ENCODE data around the gene DVL1.

DVL1 gene

DNA sequence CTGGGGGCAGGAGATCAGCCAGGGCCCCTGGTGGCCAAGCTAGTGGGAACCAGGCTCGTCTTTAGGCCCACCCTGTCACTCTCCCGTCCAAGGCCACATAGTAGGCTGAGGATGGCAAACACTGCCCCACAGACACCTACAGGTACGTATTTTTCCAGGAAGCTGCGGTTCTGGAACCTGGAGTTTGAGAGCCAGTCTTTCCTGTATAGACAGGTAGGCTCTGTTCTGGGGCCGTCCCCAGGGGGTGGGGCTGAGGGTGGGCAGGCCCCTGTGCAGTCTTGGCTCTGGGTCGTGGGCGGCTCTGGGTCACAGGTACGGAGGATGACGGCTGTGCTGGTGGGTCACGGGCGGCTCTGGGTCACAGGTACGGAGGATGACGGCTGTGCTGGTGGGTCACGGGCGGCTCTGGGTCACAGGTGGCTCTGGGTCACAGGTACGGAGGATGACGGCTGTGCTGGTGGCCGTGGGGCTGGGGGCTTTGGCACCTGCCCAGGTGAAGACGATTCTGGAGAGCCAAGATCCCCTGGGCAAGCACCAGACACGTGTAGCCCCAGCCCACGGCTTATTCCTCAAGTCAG lies 38.7 kb downstream of the DVL1 start:
- Mint-ChIP-seq H3K9me3 (ENCODE audit: low read depth) (no peaks in the 10 kb centered on the region), H3K4me3 (peak overlapping the region; percentile 53), H3K27ac (no peak overlapping the region), H3K4me1 (ENCODE audit: low read depth) (peaks cover 14% of the 10 kb centered on the region), H3K36me3 (no peaks in the 10 kb centered on the region), H3K27me3 (no peaks in the 10 kb centered on the region)

GRCh38 chr1:1310109-1310385 lies 39.2 kb downstream of the DVL1 start:
- Mint-ChIP-seq H3K9me3 (ENCODE audit: low read depth) (no peaks in the 10 kb centered on the region), H3K27ac (no peak overlapping the region), H3K36me3 (no peaks in the 10 kb centered on the region), H3K4me1 (ENCODE audit: low read depth) (peaks cover 17% of the 10 kb centered on the region), H3K4me3 (peak overlapping the region; percentile 53), H3K27me3 (no peaks in the 10 kb centered on the region)

- H3K4me1 Mint-ChIP-seq (ENCODE audit: low read depth): peaks cover 17% of the 10 kb centered on the region
- H3K4me3 Mint-ChIP-seq: peak overlapping the region; percentile 79
- H3K27me3 Mint-ChIP-seq: no peaks in the 10 kb centered on the region
- no peaks in the 10 kb centered on the region for H3K9me3 Mint-ChIP-seq (ENCODE audit: low read depth)
- H3K36me3 Mint-ChIP-seq: no peaks in the 10 kb centered on the region
- H3K27ac Mint-ChIP-seq: no peak overlapping the region
Observed at GRCh38 chr1:1309251-1310108, 39.7 kb downstream of the DVL1 start.

GRCh38 chr1:1308756-1309250 lies 40.4 kb downstream of the DVL1 start:
- peak overlapping the region; percentile 85 for H3K4me3 Mint-ChIP-seq
- H3K27me3 Mint-ChIP-seq: no peaks in the 10 kb centered on the region
- no peaks in the 10 kb centered on the region for H3K36me3 Mint-ChIP-seq
- peak overlapping the region; percentile 66 for H3K27ac Mint-ChIP-seq
- no peaks in the 10 kb centered on the region for H3K9me3 Mint-ChIP-seq (ENCODE audit: low read depth)
- peaks cover 17% of the 10 kb centered on the region for H3K4me1 Mint-ChIP-seq (ENCODE audit: low read depth)

DNA sequence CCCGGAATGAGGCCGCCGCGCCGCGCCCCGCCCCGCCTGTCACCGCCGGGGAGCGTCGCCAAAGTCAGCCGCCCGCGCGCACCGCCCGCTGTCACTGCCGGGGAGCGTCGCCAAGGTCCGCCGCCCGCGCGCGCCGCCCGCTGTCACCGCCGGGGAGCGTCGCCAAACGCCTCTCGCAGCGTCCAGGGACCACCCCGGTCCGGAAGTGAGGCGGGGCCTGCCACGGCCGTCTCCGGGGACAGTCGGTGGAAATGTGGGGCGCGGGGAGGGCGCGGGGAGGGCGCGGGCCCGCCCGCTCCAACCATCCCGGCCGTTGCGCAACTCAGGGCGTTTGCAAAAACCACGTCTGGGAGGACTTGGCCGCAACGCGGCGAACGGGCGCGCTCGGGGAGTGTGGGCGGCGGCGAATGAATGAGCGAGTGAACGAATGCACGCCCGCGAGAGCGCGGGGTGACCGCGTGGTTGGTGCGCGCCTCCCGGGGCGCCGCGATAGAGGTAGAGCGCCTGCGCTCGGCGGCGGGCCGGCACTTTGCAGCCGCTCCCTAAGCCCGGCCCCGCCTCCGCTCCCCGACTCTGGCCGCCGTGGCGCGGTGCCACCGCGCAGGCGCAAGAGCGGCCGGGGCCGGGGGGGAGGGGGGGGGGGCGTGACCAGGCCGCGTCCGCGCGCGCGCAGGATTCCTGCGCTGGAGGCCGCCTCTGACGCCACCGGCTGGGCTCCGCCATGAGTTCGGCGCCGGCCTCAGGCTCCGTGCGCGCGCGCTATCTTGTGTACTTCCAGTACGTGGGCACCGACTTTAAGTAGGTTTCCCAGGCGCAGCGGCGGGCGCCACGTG lies 41.1 kb downstream of the DVL1 start, which contains the start of the genes ACAP3 and PUSL1:
TSS of gene ACAP3 (minus strand) at position 8 of the 833 bp plus-strand sequence. CDS start 115 bp downstream, outside the sequence.
TSS of gene PUSL1 (plus strand) at position 675 of the 833 bp plus-strand sequence. CDS start at position 722, 47 bp downstream.
- Mint-ChIP-seq H3K27ac (peak within 1 kb of the TSS; percentile 79), H3K4me1 (ENCODE audit: low read depth) (peaks cover 17% of the 10 kb centered on the region), H3K9me3 (ENCODE audit: low read depth) (no peaks in the 10 kb centered on the region), H3K27me3 (no peaks in the 10 kb centered on the region), H3K36me3 (no peaks in the 10 kb centered on the region), H3K4me3 (peak within 1 kb of the TSS; percentile 88)

- Mint-ChIP-seq H3K27ac (peak overlapping the region; percentile 79), H3K36me3 (no peaks in the 10 kb centered on the region), H3K27me3 (no peaks in the 10 kb centered on the region), H3K9me3 (ENCODE audit: low read depth) (no peaks in the 10 kb centered on the region), H3K4me3 (peak overlapping the region; percentile 88), H3K4me1 (ENCODE audit: low read depth) (peaks cover 17% of the 10 kb centered on the region)
Observed at GRCh38 chr1:1307261-1307922, 41.8 kb downstream of the DVL1 start.

- Mint-ChIP-seq H3K27ac (peak overlapping the region; percentile 79), H3K4me1 (ENCODE audit: low read depth) (peaks cover 17% of the 10 kb centered on the region), H3K9me3 (ENCODE audit: low read depth) (no peaks in the 10 kb centered on the region), H3K4me3 (peak overlapping the region; percentile 88), H3K27me3 (no peaks in the 10 kb centered on the region), H3K36me3 (no peaks in the 10 kb centered on the region)
Observed at GRCh38 chr1:1306661-1307260, 42.5 kb downstream of the DVL1 start.

DNA sequence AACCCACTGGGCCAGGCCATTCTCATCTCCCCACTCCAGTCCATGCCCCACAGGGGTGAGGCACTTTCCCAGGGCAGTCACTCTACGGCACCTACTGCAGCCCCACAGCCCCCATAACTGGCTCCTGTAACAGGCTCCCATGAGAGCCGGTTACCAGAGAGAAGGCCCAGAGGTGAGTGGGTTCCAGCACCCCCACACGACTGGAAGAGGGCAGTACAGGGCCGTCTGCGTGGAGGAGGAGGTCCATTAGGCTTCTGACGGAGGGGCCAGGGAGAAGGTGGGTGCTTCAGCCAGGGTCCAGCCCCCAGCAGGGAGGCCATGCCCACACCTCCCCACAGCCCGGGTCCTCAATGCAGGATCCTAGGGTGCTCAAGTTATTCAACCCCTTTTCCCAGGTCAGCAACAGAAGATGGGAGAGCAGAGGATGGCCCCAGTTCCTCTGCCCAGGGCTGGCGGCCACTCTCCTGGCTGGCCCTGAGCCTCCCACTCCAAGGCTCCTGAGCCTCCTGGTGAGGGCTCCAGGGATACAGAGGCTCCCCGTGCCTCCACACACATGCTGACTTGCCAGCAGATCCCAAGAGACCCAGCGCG lies 43.1 kb downstream of the DVL1 start:
- Mint-ChIP-seq H3K4me3 (peak overlapping the region; percentile 88), H3K4me1 (ENCODE audit: low read depth) (peaks cover 17% of the 10 kb centered on the region), H3K27ac (peak overlapping the region; percentile 83), H3K27me3 (no peaks in the 10 kb centered on the region), H3K36me3 (no peaks in the 10 kb centered on the region), H3K9me3 (ENCODE audit: low read depth) (no peaks in the 10 kb centered on the region)

DNA sequence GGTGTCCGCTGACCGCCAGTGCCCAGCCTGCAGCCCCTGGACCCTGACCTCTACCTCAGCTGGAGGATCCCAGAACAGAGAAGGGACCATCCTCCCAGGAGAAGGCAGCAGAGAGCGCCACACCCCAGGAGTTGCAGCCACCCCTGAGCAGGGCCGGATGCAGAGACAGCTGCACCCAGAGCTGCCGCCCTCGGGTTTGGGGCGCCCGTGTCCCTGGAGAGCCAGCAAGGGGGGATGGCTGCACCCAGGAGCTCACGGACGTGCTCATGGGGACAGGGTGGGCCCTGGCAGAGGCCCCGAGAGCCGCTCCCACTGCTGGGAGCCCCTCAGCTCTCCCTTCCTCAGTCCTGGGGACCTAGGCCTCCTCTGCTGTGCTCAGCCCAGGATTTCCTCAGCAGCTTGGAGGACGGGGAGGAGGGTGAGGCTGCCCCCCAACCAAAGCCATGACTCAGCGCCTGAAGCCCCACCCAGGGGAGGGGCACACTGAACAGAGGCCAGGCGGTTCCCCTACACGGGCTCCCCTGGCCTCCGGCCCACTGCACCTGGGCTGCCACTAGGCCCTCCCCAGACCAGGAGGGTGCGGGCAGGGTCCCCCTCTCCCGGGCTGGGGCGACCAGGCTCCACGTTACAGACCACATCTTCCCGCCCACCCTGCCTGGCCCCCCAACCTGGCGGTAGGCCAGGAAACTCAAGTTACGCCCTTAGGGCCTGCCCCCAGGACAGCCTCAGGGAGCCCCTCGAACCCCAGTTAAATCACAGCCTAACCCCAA lies 43.7 kb downstream of the DVL1 start:
- peak overlapping the region; percentile 83 for H3K27ac Mint-ChIP-seq
- H3K27me3 Mint-ChIP-seq: no peaks in the 10 kb centered on the region
- H3K4me1 Mint-ChIP-seq (ENCODE audit: low read depth): peaks cover 14% of the 10 kb centered on the region
- H3K36me3 Mint-ChIP-seq: no peaks in the 10 kb centered on the region
- H3K4me3 Mint-ChIP-seq: peak overlapping the region; percentile 88
- no peaks in the 10 kb centered on the region for H3K9me3 Mint-ChIP-seq (ENCODE audit: low read depth)

DNA sequence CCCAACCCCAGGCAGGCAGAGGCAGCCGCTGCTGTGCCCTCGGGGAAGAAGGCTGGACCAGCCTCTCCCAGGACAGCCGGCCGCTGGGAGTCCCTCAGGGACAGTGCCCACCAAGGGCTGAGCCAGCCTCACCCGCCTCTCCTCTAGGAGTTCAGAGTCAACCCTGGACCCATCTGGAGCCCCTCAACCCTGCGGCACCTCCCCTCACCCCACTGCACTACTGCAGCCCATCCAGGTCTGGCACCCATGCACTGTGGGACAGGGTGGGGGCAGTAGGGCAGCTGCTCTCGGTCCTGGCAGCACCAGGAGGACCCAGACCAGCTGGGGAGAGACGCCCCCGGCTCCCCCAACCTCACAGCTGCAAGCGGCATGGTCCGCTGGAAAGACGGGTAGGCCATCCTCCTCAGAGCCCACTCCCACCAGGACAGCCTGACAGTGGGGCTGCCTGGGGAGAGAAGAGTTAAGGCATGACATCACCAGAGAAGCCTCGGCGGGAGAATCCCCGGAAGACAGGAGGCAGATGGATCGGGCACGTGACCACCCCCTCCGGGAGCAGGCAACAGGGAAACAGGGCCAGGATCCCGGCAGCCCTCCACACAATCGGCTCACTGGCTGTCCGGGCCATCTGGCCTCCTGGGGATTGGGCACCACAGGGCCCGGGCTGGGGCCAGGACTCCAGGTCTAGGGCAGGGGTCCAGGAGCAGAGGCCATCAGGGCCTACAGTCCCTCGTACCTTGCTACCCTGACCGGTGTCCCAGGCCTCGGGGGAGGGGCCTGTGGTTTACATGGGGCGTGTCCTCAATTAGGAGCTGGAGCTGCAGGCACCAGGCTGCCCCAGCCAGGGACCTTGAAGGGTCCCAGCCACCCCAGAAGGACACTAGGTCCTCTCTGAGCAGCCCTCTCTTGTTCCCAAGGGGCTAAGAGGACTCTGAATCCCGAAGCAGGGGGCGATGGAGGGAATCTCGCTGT lies 44.6 kb downstream of the DVL1 start:
- no peak overlapping the region for H3K27ac Mint-ChIP-seq

DNA sequence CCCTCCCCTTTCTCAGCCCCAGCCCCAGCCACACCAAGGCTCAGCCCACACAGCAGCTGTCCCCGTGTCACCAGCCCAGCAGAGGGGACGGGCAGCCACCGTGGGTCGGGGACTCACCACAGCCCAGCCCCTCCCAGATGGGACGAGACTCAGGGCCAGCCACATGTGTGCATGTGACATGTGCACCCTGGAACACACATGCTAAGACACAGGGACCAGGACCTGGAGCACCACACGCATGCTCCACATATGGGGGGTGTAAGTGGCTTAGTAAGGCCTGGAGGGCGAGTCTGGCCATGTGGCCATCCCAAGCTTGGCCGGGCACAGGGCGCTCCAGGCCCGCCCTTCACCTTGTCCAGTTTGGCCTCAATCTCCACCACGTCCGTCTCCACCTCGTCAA lies 45.5 kb downstream of the DVL1 start:
- Mint-ChIP-seq H3K36me3 (no peaks in the 10 kb centered on the region), H3K4me1 (ENCODE audit: low read depth) (peaks cover 14% of the 10 kb centered on the region), H3K27ac (no peak overlapping the region), H3K9me3 (ENCODE audit: low read depth) (no peaks in the 10 kb centered on the region), H3K27me3 (no peaks in the 10 kb centered on the region), H3K4me3 (no peak overlapping the region)

More for the DNA sequence above, 44.6 kb downstream of the DVL1 start:
- no peaks in the 10 kb centered on the region for H3K36me3 Mint-ChIP-seq
- peaks cover 14% of the 10 kb centered on the region for H3K4me1 Mint-ChIP-seq (ENCODE audit: low read depth)
- no peaks in the 10 kb centered on the region for H3K9me3 Mint-ChIP-seq (ENCODE audit: low read depth)
- H3K4me3 Mint-ChIP-seq: peak overlapping the region; percentile 58
- no peaks in the 10 kb centered on the region for H3K27me3 Mint-ChIP-seq

DNA sequence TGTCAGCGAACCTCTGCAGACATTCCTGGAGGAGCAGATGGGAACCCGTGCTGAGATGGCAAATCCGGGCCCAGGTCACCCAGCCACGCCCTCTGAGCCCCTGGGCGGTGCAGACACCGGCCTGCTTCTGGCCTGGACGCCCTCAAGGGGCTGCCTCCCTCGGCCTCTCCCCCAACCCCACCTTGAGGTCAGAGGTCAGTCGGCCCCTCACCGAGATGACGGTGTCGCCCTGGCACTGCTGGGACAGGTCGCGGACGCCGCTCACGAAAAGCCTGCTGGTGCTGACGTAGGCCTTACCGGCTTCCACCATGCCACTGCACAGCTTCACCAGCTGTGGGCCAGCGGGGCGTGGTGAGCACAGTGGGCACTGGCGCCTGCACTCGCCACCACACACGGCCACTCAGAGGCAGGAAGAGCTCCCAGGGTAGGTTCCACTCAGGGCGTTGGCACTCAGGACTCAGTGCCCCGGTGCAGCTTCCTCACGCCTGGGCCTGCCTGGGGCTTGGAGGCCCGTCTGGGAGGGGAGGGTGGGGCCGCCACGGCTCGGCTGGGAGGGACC lies 46.2 kb downstream of the DVL1 start:
- Mint-ChIP-seq H3K4me3 (no peak overlapping the region), H3K27ac (no peak overlapping the region), H3K4me1 (ENCODE audit: low read depth) (peaks cover 14% of the 10 kb centered on the region), H3K27me3 (no peaks in the 10 kb centered on the region), H3K36me3 (no peaks in the 10 kb centered on the region), H3K9me3 (ENCODE audit: low read depth) (no peaks in the 10 kb centered on the region)
